Measurements from ENCODE around the gene MUC13. TPM values are rescaled to one million over a fixed set of nuclear protein-coding genes. Genes with fewer than 3 reads are reported as not detected.
A peak's percentile ranks its signal among the peaks of the same experiment; 100 is the strongest.

The MUC13 gene
- total RNA-seq, 1 experiment from 2014 or later, result not detected

GRCh38 chr3:124867511-124867910 lies 67.0 kb downstream of the MUC13 start:
- H3K27ac Mint-ChIP-seq, result peak overlapping the region in 1 of 3 experiments; percentile 26; a peak in 3 of 7 replicates
- no peaks in the 10 kb centered on the region for H3K27me3 ChIP-seq (ENCODE audit: insufficient read depth, low read length)
- H3K36me3 Mint-ChIP-seq (ENCODE audit: insufficient read depth in 1 of 3, low read depth in 3 of 3), result peaks cover 34 to 65% (median 34%) of the 10 kb centered on the region in 3 experiments; a peak in 6 of 7 replicates

More at GRCh38 chr3:124867511-124867910, 67.0 kb downstream of the MUC13 start:
- Histone ChIP-seq H3K27ac (ENCODE audit: insufficient read length, low read depth, low read length) (no peak overlapping the region), H2AFZ (ENCODE audit: low read length) (no peak overlapping the region), H2BK12ac (ENCODE audit: insufficient read length, low read depth, low read length) (no peak overlapping the region), H3K18ac (ENCODE audit: insufficient read length, low read depth, low read length) (no peak overlapping the region), H3K9me3 (ENCODE audit: control insufficient read depth, low read depth, low read length) (no peaks in the 10 kb centered on the region), H2BK5ac (ENCODE audit: insufficient read length, low read length) (no peak overlapping the region), H3K23ac (ENCODE audit: insufficient read length, low read depth, low read length) (no peak overlapping the region), H3K56ac (ENCODE audit: insufficient read length, low read depth, low read length) (no peak overlapping the region), H4K20me1 (ENCODE audit: control insufficient read depth, insufficient read depth, insufficient read length) (no peaks in the 10 kb centered on the region), H3K9ac (ENCODE audit: extremely low read depth, insufficient read length, low read length) (no peak overlapping the region), H2BK15ac (ENCODE audit: low read depth, low read length) (no peak overlapping the region), H3K23me2 (ENCODE audit: insufficient read length, low read depth, low read length, poor library complexity, severe bottlenecking) (no peaks in the 10 kb centered on the region), H3K4me2 (ENCODE audit: insufficient read depth, insufficient read length, low read length) (no peak overlapping the region), H3K79me1 (ENCODE audit: insufficient read depth, low read depth, low read length, poor library complexity, severe bottlenecking) (peaks cover 2% of the 10 kb centered on the region), H3K4me1 (ENCODE audit: insufficient read depth, low read length) (no peaks in the 10 kb centered on the region; the same call in 1 of the 2 replicates), H3K14ac (ENCODE audit: insufficient read depth, low read length) (no peak overlapping the region), H4K8ac (replicated peaks; ENCODE audit: insufficient read length, low read depth, low read length) (no peak overlapping the region), H2BK120ac (ENCODE audit: low read depth, low read length, poor library complexity, severe bottlenecking) (no peak overlapping the region), H2BK20ac (ENCODE audit: low read depth, low read length, poor library complexity, severe bottlenecking) (no peak overlapping the region), H3T11ph (ENCODE audit: low read length) (no peak overlapping the region), H4K91ac (ENCODE audit: insufficient read length, low read depth, low read length) (no peak overlapping the region), H3K4ac (ENCODE audit: low read depth, low read length) (no peak overlapping the region), H4K5ac (ENCODE audit: insufficient read length, low read depth, low read length) (no peak overlapping the region), H3K79me2 (ENCODE audit: insufficient read depth, low read length) (peaks cover 12% of the 10 kb centered on the region; the same call in 1 of the 2 replicates), H2AK5ac (ENCODE audit: insufficient read length, low read length) (no peak overlapping the region)
- H3K9me3 Mint-ChIP-seq, result no peaks in the 10 kb centered on the region
- TF ChIP-seq CTCF (conservative IDR thresholded peaks at IDR 0.05), result no peak
- H3K4me1 Mint-ChIP-seq, result peaks cover 2 to 3% of the 10 kb centered on the region in 2 experiments; a peak in 1 of 4 replicates
- H3K27me3 Mint-ChIP-seq (ENCODE audit: low read depth), result no peaks in the 10 kb centered on the region
- WGBS (ENCODE audit: extremely low coverage, insufficient read length, low lambda C conversion rate), result no CpG with 5 or more reads among the region's 3 CpGs
- H3K4me3 Mint-ChIP-seq, result no peak overlapping the region
- DNase-seq, result no peak
